Activated CD4-positive, CD25-positive, alpha-beta regulatory T cell treated with anti-CD3 and anti-CD28 coated beads, Interleukin-2, amount 50 U/mL, for 72 hours (primary cell): Measurements from ENCODE around the gene NXPH2.
"Not testable (repeated sequence)": the region's sequence is repeated elsewhere in the genome, so short reads cannot be mapped to it uniquely, and the experiment has no call there.

ENCODE experiments used
- DNase-seq: peaks from one replicate; pipeline ENCODE4 v3.0.0; 2021

The NXPH2 gene

GRCh38 chr2:138708682-138709241, 71.4 kb downstream of the NXPH2 start:
- DNase-seq, result no peak

- DNase-seq, result no peak
Measured at GRCh38 chr2:138707392-138708074, 72.7 kb downstream of the NXPH2 start.

- no peak for DNase-seq
Measured at GRCh38 chr2:138703242-138703641, 76.9 kb downstream of the NXPH2 start.

- no peak for DNase-seq
Measured at GRCh38 chr2:138700716-138701115, 79.5 kb downstream of the NXPH2 start.

GRCh38 chr2:138699421-138699820, 80.8 kb downstream of the NXPH2 start:
- no peak for DNase-seq

- DNase-seq, result no peak
Measured at GRCh38 chr2:138698428-138698827, 81.8 kb downstream of the NXPH2 start.

GRCh38 chr2:138691667-138692066, 88.5 kb downstream of the NXPH2 start:
- no peak for DNase-seq

GRCh38 chr2:138689705-138690104, 90.5 kb downstream of the NXPH2 start:
- DNase-seq, result no peak

GRCh38 chr2:138682163-138682562, 98.0 kb downstream of the NXPH2 start:
- no peak for DNase-seq

GRCh38 chr2:138677221-138677620, 103.0 kb downstream of the NXPH2 start:
- DNase-seq, result no peak

GRCh38 chr2:138676619-138677021, 103.6 kb downstream of the NXPH2 start:
- DNase-seq, result no peak

- DNase-seq, result no peak
Measured at GRCh38 chr2:138671566-138671965, 108.6 kb downstream of the NXPH2 start.

GRCh38 chr2:138670734-138671133, 109.5 kb downstream of the NXPH2 start:
- DNase-seq, result no peak

GRCh38 chr2:138665937-138666336, 114.3 kb downstream of the NXPH2 start:
- DNase-seq, result no peak

- no peak for DNase-seq
Measured at GRCh38 chr2:138658187-138658894, 121.8 kb downstream of the NXPH2 start.

- DNase-seq, result no peak
Measured at GRCh38 chr2:138654146-138654545, 126.0 kb downstream of the NXPH2 start.

GRCh38 chr2:138652378-138652777, 127.8 kb downstream of the NXPH2 start:
- no peak for DNase-seq

- DNase-seq, result no peak
Measured at GRCh38 chr2:138649571-138649970, 130.6 kb downstream of the NXPH2 start.

GRCh38 chr2:138648606-138649005, 131.6 kb downstream of the NXPH2 start:
- no peak for DNase-seq

GRCh38 chr2:138644776-138645175, 135.4 kb downstream of the NXPH2 start:
- not testable (repeated sequence) for DNase-seq

- DNase-seq, result no peak
Measured at GRCh38 chr2:138640921-138641676, 139.1 kb downstream of the NXPH2 start.

- DNase-seq, result no peak
Measured at GRCh38 chr2:138637686-138638085, 142.5 kb downstream of the NXPH2 start.

GRCh38 chr2:138637061-138637460, 143.1 kb downstream of the NXPH2 start:
- DNase-seq, result no peak

GRCh38 chr2:138633049-138633448, 147.1 kb downstream of the NXPH2 start:
- no peak for DNase-seq
